Heart right ventricle (tissue), 16 donors: ENCODE results near the gene FBP2. TPM values are rescaled to one million over a fixed set of nuclear protein-coding genes. Genes with fewer than 3 reads are reported as not detected.

Experiments used
- ATAC-seq, 8 donors: fragments of 200-7000 bp; cut with Tn5 transposase; one replicate each; pipeline ENCODE4 v1.9.1; 2020; ENCODE audit warnings: mild to moderate bottlenecking in 8 of 8, moderate library complexity in 8 of 8, moderate number of reproducible peaks in 1 of 8
- DNase-seq, 2 donors: peaks; one replicate each; pipeline ENCODE4 v3.0.0-alpha.2; 2020
- H3K27ac ChIP-seq, 10 donors: fragments of 200-600 bp; sonication (generic) in 2 of 10; one replicate each; pipeline versions ENCODE4 v1.5.0 to v1.8.0; 2020 to 2022; ENCODE audit warnings: mild to moderate bottlenecking in 3 of 10
- H3K27me3 ChIP-seq, 7 donors: fragments of 200-600 bp; one replicate each; pipeline ENCODE4 v1.8.0; 2021 to 2022; ENCODE audit warnings: mild to moderate bottlenecking in 2 of 7
- H3K36me3 ChIP-seq, 9 donors: fragments of 200-600 bp; sonication (generic) in 1 of 9; one replicate each; pipeline versions ENCODE4 v1.5.0 to v1.8.0; 2020 to 2022; ENCODE audit warnings: mild to moderate bottlenecking in 2 of 9
- H3K4me1 ChIP-seq, 9 donors: fragments of 200-600 bp; sonication (generic) in 1 of 9; one replicate each; pipeline versions ENCODE4 v1.5.0 to v1.8.0; 2020 to 2022; ENCODE audit warnings: mild to moderate bottlenecking in 4 of 9
- H3K4me3 ChIP-seq, 10 donors: fragments of 200-600 bp; sonication (generic) in 2 of 10; one replicate each; pipeline versions ENCODE4 v1.5.0 to v1.8.0; 2020 to 2022; ENCODE audit warnings: mild to moderate bottlenecking in 7 of 10, moderate library complexity in 2 of 10
- H3K9me3 ChIP-seq, 11 donors: fragments of 200-600 bp in 10 of 11; sonication (generic) in 2 of 11; one replicate each; pipeline versions ENCODE4 v1.5.0 to v1.8.0; 2013 to 2022; ENCODE audit warnings: mild to moderate bottlenecking in 2 of 11, control low read depth in 1 of 11, moderate library complexity in 1 of 11
- CTCF ChIP-seq, 9 donors: fragments of 200-600 bp; sonication (generic) in 2 of 9; IDR thresholded peaks; one replicate each; pipeline versions ENCODE4 v1.5.0 to v1.8.0; 2021 to 2022; ENCODE audit warnings: antibody characterized with exemption in 9 of 9, mild to moderate bottlenecking in 5 of 9, moderate library complexity in 1 of 9
- whole genome bisulfite sequencing, 2 donors: extraction: QIAGEN DNeasy Blood & Tissue Kit; methylation state at CpG; one replicate each; pipeline ENCODE4 v1.1.7; 2013; ENCODE audit warnings: inconsistent platforms in 1 of 2; 5-methylcytosine and 5-hydroxymethylcytosine counted together
- intact Hi-C, 10 donors: fragments of 100-400 bp; cut with DNase I; formaldehyde crosslinking; loops; one replicate each; pipeline versions ENCODE4 v1.11.1 to v1.14.2; 2022
- polyA plus RNA-seq, 2 donors: library from polyadenylated mRNA; stranded (reverse); fragments of 200-250 nt; gene quantifications; one replicate each; pipeline ENCODE4 v1.2.3, GENCODE V29; 2013
- total RNA-seq, 10 donors: library from RNA; stranded (reverse); fragmentation: NEBNext Ultra II Directional in 3 of 10; extraction: Animal tissue kit (Norgen Biotek cat#: 25700) in 3 of 10; gene quantifications; one replicate each; pipeline versions ENCODE4 v1.2.1 to v1.2.4, GENCODE V29; 2021 to 2023
- donor health status: Arrhythmogenic right ventricular cardiomyopathy.
- donor health status: ischemic (EF 13 %, LVEDD 7.1; RV severe dilation, severe dysfunction).
- donor health status: healthy with polysubstance abuse.
- donor health status: DM: no; HTN: yes; CAD: no.
- donor health status: DM: no; HTN: no; CAD: no.
- donor health status: ischemic (EF 25% LVEDD 6.9; RV normal size, moderate dysfunction).
- donor health status: ischemic (EF 25% LVEDD 5.7; RV mildly dilated, moderate dysfunction).
- donor health status: healthy.
- donor health status: DM: yes; HTN: yes; CAD: no.
- donor health status: Ischemic cardiomyopathy.
- donor health status: ischemic (EF 35%, LVEDD 5.7; RV mildly dilated, moderate dysfunction).
- donor health status: nonischemic (EF 11% LVEDD 7.7; RV severe dilation, severe dysfunction).
- donor health status: DM: yes; HTN: yes; CAD: no.
- donor health status: PGD.
- donor health status: ischemic (EF 29% LVEDD 5.4; RV normal size, mild dysfunction).
- donor health status: nonischemic (EF 23%, LVEDD 6.1; RV moderate dilation, normal function).

FBP2 gene
- total and polyA plus RNA-seq, 12 donors: 0.04 to 0.51 TPM; not detected in 10

- intact Hi-C loops: no loop called here
Observed at GRCh38 chr9:94514722-94515121, 78.9 kb downstream of the FBP2 start.

GRCh38 chr9:94511955-94512265 is 81.7 kb downstream of the FBP2 start:
- ATAC-seq (no peak), DNase-seq (no peak)
- Histone ChIP-seq H3K36me3 (no peaks in the 10 kb centered on the region), H3K4me1 (no peaks in the 10 kb centered on the region), H3K9me3 (no peaks in the 10 kb centered on the region), H3K27me3 (peaks cover 0 to 4% (median 0%) of the 10 kb centered on the region in 7 donors), H3K27ac (no peak overlapping the region), H3K4me3 (no peak overlapping the region)
- intact Hi-C loops: no loop called here
- 74 to 76% methylated on average over 2 of the region's 2 CpGs for WGBS, 2 donors
- TF ChIP-seq CTCF (IDR thresholded peaks at IDR 0.05): no peak

More at GRCh38 chr9:94514722-94515121, 78.9 kb downstream of the FBP2 start:
- 62 to 83% methylated on average over 3 of the region's 3 CpGs for WGBS, 2 donors
- H3K36me3 ChIP-seq: no peaks in the 10 kb centered on the region
- H3K27ac ChIP-seq: no peak overlapping the region
- H3K4me3 ChIP-seq: no peak overlapping the region
- no peaks in the 10 kb centered on the region for H3K4me1 ChIP-seq
- H3K27me3 ChIP-seq: peaks cover 0 to 4% (median 0%) of the 10 kb centered on the region in 7 donors
- DNase-seq (no peak), ATAC-seq (no peak)
- no peak for TF ChIP-seq CTCF (IDR thresholded peaks at IDR 0.05)
- peaks cover 0 to 11% (median 0%) of the 10 kb centered on the region in 11 donors for H3K9me3 ChIP-seq

GRCh38 chr9:94511134-94511954 is 82.3 kb downstream of the FBP2 start:
- no peaks in the 10 kb centered on the region for H3K9me3 ChIP-seq
- no peaks in the 10 kb centered on the region for H3K4me1 ChIP-seq
- peaks cover 0 to 4% (median 0%) of the 10 kb centered on the region in 7 donors for H3K27me3 ChIP-seq
- H3K27ac ChIP-seq: no peak overlapping the region
- no peak overlapping the region for H3K4me3 ChIP-seq
- intact Hi-C loops: no loop called here
- 61 to 65% methylated on average over 6 of the region's 6 CpGs for whole genome bisulfite sequencing, 2 donors
- no peak for TF ChIP-seq CTCF (IDR thresholded peaks at IDR 0.05)
- no peaks in the 10 kb centered on the region for H3K36me3 ChIP-seq
- ATAC-seq: no peak
- DNase-seq: no peak

Other genes starting within 250 kb of the FBP2 start
- under 1 TPM in 2 of 10 donors, not detected in 8; 0.13 TPM for gene PCAT7, start 38.7 kb downstream of the FBP2 start, total RNA-seq
- not detected for gene PCAT7, start 38.7 kb downstream of the FBP2 start, polyA plus RNA-seq
- gene FBP1, start 45.7 kb upstream of the FBP2 start, total RNA-seq: 1 to 10 TPM in 3 of 10 donors, under 1 TPM in 7; 0.16 to 9.7 (median 0.52) TPM
- gene FBP1, start 45.7 kb upstream of the FBP2 start, polyA plus RNA-seq: 1 to 10 TPM in 1 of 2 donors, under 1 TPM in 1; 0.51 to 2.0 TPM
- gene AOPEP, start 132.9 kb upstream of the FBP2 start, total RNA-seq: 100 to 1,000 TPM; 133 to 250 (median 161) TPM
- gene AOPEP, start 132.9 kb upstream of the FBP2 start, polyA plus RNA-seq: 100 to 1,000 TPM; 110 to 192 TPM